Posterior cingulate gyrus (tissue), 11 donors: ENCODE data around the gene STAB1.

Source experiments
- DNase-seq, 10 donors: peaks; one replicate each; pipeline versions ENCODE4 v3.0.0 to v3.0.0-alpha.2; 2020 to 2021; ENCODE audit warnings: mixed read lengths in 3 of 10
- intact Hi-C: fragments of 100-400 bp; cut with DNase I; formaldehyde crosslinking; loops from one replicate; pipeline ENCODE4 v1.15.1; 2023

STAB1 gene

DNA sequence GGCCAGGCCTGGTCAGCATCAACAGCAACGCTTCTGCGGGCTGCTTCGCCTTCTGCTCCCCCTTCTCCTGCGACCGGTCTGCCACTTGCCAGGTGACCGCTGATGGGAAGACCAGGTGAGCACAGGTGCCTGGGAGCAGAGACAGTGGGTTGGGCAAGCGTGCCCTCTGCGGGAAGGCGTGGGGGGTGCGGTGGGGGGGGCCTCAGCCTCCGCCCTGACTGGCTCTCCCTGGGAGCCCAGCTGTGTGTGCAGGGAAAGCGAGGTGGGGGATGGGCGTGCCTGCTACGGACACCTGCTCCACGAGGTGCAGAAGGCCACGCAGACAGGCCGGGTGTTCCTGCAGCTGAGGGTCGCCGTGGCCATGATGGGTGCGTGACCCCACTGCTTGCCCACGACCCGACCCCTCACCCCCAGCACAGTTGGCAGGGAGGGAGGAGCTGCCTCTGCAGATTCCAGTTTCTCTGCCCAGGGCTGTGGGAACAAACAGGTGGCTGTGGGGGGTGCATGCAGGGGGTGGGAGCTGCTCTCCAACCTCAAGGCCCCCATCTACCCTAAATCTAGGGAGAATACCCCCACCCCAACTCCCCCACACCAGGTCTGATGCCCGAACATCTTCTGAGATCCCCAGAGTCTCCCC, 8.8 kb downstream of the STAB1 start:
- DNase-seq = no peak
- intact Hi-C loops = no loop called here

DNA sequence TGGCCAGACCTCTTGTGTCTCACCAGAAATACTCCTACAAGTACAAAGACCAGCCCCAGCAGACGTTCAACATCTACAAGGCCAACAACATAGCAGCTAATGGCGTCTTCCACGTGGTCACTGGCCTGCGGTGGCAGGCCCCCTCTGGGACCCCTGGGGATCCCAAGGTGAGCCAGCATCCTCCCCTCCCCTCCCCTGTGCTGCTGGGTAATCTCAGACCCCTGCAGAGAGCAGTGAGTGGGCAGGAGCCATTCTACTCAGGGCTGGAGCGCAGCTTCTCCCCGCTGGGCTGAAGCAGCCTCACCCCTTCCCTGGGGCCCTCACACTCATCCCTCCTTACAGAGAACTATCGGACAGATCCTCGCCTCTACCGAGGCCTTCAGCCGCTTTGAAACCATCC, 9.8 kb downstream of the STAB1 start:
- DNase-seq = no peak
- intact Hi-C loops = no loop called here

DNA sequence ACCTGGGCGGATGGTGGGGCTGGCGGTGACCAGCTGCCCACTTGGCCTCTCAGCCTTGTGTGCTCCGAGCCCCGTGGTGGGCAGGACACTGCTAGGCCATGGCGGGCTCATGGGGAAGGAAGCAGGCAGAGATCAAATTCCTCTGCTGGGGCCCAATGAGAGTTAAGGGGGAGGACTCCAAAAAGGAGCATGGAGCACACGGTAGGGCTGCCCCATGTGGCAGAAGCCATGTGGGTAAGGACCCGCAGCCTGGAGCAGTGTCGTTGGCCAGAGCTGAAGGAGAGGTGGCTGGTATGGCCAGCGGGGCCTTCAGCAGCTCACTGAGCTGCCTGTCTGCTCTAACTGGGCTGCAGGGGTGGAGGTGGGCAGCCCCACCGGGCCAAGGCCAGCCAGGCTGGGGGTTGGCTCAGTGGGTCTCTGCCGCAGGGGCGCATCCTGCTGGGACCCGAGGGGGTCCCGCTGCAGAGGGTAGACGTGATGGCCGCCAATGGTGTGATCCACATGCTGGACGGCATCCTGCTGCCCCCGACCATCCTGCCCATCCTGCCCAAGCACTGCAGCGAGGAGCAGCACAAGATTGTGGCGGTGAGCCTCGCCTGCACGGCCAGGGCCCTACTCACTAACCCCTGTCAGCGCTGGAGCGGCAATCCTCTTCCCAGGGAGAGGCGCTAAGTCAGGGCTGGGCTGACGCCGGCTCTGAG, 11.3 kb downstream of the STAB1 start:
- DNase-seq = no peak
- intact Hi-C loops = no loop called here

DNA sequence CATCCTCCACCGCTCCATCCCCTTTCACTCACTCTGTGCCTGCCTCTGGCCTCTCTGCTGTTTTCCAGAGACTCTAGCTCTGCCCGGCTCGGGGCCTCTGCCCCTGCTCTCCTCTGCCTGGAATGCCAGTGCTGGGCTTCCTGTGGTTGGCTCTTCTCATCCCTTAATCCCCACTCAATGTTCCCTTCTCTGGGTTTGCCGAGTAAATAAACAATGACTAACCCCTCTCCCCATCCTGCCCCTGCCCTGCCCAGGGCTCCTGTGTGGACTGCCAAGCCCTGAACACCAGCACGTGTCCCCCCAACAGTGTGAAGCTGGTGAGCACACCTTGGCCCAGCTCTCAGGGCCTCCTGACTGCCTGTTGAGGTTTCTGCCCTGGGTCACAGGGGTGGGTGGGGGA, 12.2 kb downstream of the STAB1 start:
- no peak for DNase-seq
- intact Hi-C loops = no loop called here

DNA sequence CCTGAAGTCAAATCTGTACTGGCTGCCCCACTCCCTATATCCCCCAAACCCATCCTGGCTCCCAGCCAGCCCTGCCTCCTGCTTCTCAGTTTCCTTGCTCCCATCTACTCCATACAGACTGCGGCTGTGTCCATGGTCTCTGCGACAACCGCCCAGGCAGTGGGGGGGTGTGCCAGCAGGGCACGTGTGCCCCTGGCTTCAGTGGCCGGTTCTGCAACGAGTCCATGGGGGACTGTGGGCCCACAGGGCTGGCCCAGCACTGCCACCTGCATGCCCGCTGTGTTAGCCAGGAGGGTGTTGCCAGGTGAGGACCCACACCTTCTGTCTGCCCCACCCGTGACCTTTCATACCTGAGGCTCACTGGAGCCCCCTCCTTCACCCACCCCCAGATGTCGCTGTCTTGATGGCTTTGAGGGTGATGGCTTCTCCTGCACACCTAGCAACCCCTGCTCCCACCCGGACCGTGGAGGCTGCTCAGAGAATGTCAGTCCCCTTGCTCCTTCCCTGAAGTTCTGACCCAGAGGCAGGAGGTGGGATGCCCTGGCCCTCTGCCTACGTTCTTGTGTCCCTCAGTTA, 14.7 kb downstream of the STAB1 start:
- DNase-seq = no peak
- intact Hi-C loops = no loop called here

DNA sequence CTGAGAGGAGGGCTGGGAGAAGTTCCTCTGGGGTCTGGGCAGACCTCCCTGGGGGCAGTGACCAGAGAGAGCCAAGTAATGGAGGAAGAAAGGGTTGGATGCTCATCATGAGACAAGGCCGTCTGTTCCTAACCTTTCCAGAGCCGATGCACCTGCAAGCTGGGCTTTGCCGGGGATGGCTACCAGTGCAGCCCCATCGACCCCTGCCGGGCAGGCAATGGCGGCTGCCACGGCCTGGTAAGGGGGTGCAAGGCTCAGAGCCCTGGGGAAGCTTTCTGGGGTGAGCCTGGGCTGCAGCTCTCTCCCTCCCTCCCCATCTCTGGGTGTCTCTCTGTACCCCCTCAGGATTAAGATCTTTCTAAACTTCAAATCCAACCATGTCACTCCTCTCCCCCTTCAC, 16.4 kb downstream of the STAB1 start:
- intact Hi-C loops = no loop called here
- no peak for DNase-seq

DNA sequence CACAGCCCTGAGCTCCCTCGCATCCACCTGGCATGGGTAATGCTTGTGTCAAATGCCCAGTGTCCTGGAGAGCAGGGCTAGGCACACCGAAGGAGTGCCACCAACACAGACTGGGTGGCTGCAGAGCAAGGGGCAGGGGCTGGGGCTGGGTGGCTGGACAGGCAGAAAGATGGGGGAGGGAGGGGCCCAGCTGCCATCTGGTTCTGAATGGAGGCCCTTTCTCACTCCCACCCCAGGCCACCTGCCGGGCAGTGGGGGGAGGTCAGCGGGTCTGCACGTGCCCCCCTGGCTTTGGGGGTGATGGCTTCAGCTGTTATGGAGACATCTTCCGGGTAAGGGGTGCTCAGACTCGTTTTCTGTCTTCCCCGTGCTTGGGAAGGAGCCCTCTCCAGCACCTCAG, 17.0 kb downstream of the STAB1 start:
- intact Hi-C loops = no loop called here
- DNase-seq = no peak

DNA sequence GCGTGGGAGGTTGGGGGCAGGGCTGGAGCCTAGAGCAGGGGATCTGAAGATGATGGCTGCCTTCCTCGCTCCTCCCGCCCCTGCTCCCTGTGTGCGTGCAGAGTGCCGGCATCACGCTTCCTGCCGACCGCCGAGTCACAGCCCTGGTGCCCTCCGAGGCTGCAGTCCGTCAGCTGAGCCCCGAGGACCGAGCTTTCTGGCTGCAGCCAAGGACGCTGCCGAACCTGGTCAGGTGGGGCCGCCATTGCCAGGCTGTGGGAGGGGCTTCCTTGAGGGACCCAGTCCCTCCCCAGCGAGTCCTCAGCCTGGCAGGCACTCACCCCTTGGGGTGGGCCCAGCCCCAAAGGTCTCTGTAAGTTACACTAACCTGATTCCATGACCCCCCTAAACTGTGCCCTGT, 17.6 kb downstream of the STAB1 start:
- intact Hi-C loops = no loop called here
- no peak for DNase-seq

DNA sequence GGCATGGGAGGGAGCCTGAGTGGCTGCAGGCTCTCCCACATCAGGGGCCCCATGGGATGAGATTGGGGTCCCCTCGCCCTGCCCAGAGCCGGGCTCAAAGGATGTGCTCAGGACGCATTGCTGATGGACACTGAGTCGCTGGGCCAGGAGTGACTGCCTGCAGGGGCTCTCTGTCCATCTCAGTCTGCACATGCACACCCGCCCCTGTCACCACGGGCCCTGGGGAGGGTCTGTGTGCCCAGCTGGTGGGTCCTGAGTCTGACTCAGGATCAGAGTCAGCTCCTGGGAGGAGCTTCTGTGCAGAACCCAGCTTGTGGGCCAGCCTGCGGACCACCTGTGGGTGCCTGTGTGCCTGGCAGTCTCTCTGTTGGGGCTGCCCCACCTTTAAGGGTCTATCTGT, 18.1 kb downstream of the STAB1 start:
- intact Hi-C loops = no loop called here

DNA sequence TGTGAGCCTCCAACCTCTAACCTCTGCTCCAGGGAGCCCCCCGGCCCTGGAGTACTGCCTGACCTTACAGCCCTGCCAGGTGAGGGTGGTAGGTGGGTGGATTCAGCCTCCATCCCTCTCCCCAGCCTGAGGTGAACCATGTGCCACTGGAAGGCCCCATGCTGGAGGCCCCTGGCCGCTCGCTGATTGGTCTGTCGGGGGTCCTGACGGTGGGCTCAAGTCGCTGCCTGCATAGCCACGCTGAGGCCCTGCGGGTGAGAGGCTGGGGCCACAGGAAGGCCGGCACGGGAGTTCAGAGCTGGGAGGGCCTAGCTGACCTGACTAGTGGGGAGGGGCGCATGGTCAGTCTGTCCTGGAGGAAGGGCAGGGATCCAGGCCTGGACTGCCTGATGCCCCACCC, 19.4 kb downstream of the STAB1 start:
- intact Hi-C loops = no loop called here

More for the DNA sequence above, 18.1 kb downstream of the STAB1 start:
- DNase-seq = no peak

DNA sequence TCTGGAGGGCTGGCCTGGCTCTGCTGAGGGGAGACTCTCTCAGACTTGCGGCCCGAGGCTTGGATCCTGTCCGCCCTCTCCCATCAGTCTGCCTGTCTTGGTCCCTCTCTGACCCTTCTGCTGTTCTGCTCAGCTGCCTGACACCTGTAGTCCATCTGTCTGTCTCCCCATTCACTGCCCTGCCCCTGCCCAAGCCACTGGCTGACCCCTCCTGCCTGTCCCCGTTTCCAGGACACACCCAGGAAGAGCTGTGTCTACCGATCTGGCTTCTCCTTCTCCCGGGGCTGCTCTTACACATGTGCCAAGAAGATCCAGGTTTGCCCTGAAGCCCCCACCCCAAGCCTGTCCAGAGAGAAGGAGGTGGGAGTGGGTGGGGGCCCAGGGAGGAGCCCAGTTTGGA, 20.1 kb downstream of the STAB1 start:
- DNase-seq = no peak
- intact Hi-C loops = no loop called here

More for the DNA sequence above, 19.4 kb downstream of the STAB1 start:
- no peak for DNase-seq

DNA sequence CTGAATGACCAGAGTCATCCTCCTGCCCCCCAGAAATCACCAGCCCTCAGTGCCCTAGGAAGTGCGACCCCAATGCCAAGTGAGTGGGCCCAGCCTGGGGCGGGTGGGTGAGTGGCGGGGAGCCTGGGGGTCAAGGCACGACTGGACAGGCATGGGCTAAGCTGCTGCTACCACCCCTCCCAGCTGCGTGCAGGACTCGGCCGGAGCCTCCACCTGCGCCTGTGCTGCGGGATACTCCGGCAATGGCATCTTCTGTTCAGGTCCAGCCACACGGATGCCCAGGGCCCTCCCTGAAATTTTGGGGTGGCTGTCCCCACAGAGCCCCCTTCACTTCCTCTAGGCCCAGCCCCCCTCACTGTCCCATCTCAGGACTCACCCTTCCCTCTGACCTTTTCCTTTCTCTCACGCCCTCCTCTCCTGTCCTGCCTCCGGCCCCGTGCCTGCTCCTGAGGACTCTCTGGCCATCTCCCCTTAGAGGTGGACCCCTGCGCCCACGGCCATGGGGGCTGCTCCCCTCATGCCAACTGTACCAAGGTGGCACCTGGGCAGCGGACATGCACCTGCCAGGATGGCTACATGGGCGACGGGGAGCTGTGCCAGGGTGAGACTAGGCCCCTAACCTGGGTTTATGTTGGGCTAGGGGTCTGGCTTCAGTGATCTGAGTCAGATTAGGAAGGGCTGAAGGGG, 21.5 kb downstream of the STAB1 start:
- intact Hi-C loops = no loop called here

DNA sequence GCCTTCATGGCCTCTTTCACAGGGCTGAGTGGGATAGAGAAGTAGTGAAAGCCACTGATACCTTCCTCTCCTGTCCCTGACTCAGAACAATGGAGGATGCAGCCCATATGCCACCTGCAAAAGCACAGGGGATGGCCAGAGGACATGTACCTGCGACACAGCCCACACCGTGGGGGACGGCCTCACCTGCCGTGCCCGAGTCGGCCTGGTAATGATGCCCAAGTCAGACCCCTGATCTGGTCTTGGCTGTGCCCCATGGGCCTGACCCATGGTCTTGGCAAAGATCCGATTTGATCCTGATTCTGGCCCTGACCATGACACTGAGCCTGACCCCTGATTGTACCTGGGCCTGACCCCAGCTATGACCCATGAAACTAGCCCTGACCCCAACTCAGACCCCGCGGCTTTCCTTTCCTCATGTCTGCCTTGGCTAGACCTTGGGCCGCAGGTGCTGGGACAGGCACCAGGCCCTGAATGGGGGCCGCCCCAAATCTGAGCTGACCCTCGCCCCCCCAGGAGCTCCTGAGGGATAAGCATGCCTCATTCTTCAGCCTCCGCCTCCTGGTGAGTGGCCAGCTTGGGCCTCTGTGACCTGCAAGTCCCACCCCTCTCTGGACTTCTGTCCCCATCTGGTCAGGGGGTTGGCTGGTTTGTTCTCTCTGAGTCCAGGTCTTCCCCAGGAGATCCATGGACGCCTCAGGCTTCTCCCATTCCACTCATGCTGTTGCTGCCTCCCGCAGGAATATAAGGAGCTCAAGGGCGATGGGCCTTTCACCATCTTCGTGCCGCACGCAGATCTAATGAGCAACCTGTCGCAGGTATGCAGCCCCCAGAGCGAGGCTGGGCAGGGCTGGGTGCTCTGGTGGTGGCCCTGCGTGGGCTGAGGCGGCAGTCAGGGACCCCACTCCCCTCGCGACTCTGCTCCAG, 22.9 kb downstream of the STAB1 start:
- no peak for DNase-seq
- intact Hi-C loops = no loop called here

More for the DNA sequence above, 21.5 kb downstream of the STAB1 start:
- no peak for DNase-seq

DNA sequence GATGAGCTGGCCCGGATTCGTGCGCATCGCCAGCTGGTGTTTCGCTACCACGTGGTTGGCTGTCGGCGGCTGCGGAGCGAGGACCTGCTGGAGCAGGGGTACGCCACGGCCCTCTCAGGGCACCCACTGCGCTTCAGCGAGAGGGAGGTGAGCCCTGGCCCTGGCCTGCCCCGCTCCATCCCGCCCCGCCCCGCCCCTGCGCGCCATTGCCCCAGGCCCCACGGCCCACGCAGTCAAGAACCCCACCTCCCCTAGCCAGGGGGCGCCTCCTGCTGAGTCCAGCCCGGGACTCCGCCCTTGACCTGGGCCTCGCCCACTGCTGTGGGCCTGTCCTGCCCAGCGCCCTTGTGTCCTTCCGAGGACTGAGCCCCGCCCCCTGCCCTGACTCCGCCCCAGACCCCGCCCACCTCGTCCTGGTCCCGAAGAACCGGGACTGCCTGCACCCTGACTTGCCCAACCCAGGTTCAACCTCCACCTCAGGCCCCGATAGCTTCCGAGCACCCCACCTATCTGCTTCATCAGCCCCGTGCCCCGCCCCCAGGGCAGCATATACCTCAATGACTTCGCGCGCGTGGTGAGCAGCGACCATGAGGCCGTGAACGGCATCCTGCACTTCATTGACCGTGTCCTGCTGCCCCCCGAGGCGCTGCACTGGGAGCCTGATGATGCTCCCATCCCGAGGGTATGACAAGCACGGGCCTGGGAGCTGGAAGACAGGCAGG, 23.7 kb downstream of the STAB1 start:
- intact Hi-C loops = no loop called here
- no peak for DNase-seq

DNA sequence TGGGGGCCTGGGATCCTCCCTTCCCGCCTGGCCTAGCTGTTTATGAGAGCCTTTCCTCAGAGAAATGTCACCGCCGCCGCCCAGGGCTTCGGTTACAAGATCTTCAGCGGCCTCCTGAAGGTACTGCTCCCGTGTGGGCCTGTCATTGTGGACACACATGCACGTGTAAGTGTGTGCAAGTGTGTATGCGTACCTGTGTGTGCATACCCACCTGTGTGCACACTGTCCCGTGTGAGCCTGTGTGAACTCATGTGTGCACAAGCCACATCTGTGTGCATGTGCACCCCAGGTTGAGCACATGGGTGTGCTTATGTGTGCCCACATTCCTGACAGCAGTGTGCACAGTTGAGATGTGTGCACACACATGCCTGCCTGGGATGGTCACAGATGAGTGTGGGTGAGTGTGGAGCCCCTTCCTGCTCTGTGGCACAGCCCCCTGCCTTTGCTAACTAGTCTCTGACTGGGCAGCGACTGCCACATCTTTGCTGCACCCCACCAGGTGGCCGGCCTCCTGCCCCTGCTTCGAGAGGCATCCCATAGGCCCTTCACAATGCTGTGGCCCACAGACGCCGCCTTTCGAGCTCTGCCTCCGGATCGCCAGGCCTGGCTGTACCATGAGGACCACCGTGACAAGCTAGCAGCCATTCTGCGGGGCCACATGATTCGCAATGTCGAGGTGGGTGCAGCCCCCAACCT, 24.5 kb downstream of the STAB1 start:
- intact Hi-C loops = no loop called here
- DNase-seq = no peak

DNA sequence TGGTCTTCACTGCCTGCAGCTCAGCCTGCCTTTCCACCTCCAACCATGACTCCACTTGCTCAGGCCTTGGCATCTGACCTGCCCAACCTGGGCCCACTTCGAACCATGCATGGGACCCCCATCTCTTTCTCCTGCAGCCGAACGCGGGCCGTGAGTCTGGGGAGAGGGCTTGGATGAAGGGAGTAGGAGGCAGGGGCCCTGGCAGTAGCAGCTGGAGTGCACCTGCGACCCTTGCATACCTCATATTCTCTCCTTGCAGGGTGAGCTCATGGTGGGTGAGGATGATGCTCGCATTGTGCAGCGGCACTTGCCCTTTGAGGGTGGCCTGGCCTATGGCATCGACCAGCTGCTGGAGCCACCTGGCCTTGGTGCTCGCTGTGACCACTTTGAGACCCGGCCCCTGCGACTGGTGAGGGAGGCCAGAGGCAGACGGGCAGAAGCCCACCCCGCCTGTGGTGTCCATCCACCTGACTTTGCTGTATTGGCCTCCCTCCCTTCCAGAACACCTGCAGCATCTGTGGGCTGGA, 25.1 kb downstream of the STAB1 start:
- intact Hi-C loops = no loop called here
- DNase-seq = no peak

DNA sequence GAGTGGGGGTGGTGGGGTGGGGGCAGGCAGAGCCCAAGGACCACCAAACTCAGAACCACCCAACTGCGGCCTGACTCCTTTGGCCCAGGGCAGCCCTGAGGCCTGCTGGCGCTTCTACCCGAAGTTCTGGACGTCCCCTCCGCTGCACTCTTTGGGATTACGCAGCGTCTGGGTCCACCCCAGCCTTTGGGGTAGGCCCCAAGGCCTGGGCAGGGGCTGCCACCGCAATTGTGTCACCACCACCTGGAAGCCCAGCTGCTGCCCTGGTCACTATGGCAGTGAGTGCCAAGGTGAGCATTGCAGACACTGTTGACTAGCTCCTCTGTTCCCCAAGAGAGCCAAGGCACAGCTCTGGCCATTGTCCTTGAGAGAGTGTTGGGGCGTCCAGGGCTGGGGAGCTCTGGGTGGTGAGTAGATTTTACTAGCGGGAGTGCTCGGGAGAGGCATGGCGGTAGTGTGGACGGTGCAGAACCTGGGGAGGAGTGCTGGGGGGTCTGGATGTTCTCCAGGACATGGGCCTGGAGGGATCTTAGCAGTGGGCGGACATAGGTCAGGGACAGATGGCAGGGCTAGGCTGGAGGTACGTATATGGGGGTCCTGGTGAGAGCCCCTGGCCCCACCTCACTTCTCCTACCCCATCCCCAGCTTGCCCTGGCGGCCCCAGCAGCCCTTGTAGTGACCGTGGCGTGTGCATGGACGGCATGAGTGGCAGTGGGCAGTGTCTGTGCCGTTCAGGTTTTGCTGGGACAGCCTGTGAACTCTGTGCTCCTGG, 25.8 kb downstream of the STAB1 start:
- peak in 2 of 10 donors; percentile 14 to 53 for DNase-seq
- intact Hi-C loops = no loop called here

DNA sequence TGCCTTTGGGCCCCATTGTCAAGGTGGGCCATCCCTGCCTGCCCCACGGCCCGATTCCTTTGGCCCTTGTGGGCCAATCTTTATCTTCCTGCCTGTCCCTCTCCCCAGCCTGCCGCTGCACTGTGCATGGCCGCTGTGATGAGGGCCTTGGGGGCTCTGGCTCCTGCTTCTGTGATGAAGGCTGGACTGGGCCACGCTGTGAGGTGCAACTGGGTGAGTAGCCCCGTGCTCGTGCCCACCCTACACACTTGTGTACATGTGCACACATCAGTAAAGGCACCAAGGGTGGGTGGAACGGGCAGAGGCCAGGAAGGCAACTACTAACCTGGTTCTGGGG, 26.3 kb downstream of the STAB1 start:
- intact Hi-C loops = no loop called here
- peak in 3 of 10 donors; percentile 5 to 77 (median 31) for DNase-seq
